ENCODE measurements around the gene GKAP1. TPM values are rescaled to one million over a fixed set of nuclear protein-coding genes. Genes with fewer than 3 reads are reported as not detected.
"Not testable (repeated sequence)": the region's sequence is repeated elsewhere in the genome, so short reads cannot be mapped to it uniquely, and the experiment has no call there.

Gene GKAP1
- total and polyA plus RNA-seq, 7 donors = 3.2 to 23.9 (median 18.5) TPM

DNA sequence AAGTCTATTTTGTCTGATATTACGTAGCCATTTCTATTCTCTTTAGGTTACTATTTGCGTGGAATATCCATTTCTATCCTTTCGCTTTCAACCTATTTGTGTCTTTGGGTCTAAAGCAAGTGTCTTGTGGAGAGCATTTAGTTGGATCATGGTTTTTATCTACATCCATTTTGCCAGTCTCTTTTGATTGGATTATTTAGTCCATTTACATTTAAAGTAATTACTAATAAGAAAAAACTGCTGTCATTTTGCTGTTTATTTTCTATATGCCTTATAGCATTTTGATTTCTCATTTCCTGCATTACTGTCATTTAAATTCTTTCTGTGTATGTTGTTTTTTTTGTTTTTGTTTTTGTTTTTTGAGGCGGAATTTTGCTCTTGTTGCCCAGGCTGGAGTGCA lies 83.8 kb downstream of the GKAP1 start:
- Histone ChIP-seq H3K27ac (no peak overlapping the region), H3K36me3 (peaks cover 0 to 17% (median 0%) of the 10 kb centered on the region in 4 donors), H3K27me3 (no peaks in the 10 kb centered on the region), H3K9me3 (no peaks in the 10 kb centered on the region), H3K4me1 (no peaks in the 10 kb centered on the region), H3K4me3 (no peak overlapping the region)
- 93 to 96% methylated on average over 4 of the region's 4 CpGs for WGBS, 2 donors
- intact Hi-C loops (cut with DNase I) = no loop called here
- TF ChIP-seq POLR2AphosphoS5 (IDR thresholded peaks at IDR 0.05) (no peak), POLR2A (IDR thresholded peaks at IDR 0.05) (no peak), EP300 (IDR thresholded peaks at IDR 0.05) (no peak)
- TF ChIP-seq, protein P1, sequence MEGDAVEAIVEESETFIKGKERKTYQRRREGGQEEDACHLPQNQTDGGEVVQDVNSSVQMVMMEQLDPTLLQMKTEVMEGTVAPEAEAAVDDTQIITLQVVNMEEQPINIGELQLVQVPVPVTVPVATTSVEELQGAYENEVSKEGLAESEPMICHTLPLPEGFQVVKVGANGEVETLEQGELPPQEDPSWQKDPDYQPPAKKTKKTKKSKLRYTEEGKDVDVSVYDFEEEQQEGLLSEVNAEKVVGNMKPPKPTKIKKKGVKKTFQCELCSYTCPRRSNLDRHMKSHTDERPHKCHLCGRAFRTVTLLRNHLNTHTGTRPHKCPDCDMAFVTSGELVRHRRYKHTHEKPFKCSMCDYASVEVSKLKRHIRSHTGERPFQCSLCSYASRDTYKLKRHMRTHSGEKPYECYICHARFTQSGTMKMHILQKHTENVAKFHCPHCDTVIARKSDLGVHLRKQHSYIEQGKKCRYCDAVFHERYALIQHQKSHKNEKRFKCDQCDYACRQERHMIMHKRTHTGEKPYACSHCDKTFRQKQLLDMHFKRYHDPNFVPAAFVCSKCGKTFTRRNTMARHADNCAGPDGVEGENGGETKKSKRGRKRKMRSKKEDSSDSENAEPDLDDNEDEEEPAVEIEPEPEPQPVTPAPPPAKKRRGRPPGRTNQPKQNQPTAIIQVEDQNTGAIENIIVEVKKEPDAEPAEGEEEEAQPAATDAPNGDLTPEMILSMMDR (IDR thresholded peaks at IDR 0.05) = no peak
- no peak for DNase-seq

DNA sequence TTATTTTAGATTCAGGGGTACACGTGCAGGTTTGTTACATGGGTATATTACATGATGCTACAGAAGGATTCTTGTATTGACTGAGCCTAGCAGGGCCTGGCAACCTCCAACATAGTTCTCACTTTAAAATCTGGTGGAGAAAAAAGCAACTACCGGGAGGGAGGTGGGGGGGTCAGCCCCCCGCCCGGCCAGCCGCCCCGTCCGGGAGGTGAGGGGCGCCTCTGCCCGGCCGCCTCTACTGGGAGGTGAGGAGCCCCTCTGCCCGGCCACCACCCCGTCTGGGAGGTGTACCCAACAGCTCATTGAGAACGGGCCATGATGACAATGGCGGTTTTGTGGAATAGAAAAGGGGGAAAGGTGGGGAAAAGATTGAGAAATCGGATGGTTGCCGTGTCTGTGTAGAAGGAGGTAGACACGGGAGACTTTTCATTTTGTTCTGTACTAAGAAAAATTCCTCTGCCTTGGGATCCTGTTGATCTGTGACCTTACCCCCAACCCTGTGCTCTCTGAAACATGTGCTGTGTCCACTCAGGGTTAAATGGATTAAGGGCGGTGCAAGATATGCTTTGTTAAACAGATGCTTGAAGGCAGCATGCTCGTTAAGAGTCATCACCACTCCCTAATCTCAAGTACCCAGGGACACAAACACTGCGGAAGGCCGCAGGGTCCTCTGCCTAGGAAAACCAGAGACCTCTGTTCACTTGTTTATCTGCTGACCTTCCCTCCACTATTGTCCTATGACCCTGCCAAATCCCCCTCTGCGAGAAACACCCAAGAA lies 88.8 kb downstream of the GKAP1 start:
- H3K27ac ChIP-seq; intact Hi-C loops (cut with DNase I); H3K36me3 ChIP-seq; H3K4me3 ChIP-seq; H3K9me3 ChIP-seq; H3K4me1 ChIP-seq; H3K27me3 ChIP-seq; DNase-seq: not testable (repeated sequence)
- 92 to 97% methylated on average over 17 to 18 of the region's 22 CpGs for WGBS, 2 donors

DNA sequence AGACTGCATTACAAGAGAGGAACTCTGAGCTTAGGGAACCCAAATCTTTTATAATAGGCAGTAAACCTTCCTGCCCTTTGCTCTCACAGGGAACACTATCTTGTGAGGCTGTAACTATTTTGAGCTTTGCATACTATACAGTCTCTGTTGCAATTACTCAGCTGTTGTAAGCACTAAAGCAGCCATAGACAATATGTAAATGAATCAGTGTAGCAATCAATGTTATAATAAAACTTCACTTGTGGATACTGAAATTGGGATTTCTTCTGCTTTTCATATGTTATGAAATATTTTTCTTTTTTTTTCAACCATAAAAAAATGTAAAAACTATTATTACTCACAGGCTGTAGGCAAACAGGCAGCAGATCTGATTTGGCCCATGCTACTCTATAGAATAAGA lies 93.1 kb downstream of the GKAP1 start:
- intact Hi-C loops (cut with DNase I) = no loop called here
- no peaks in the 10 kb centered on the region for H3K27me3 ChIP-seq
- H3K4me1 ChIP-seq = no peaks in the 10 kb centered on the region
- H3K9me3 ChIP-seq = peaks cover 0 to 4% (median 0%) of the 10 kb centered on the region in 4 donors
- no peak overlapping the region for H3K27ac ChIP-seq
- TF ChIP-seq POLR2AphosphoS5 (IDR thresholded peaks at IDR 0.05) (no peak), EP300 (IDR thresholded peaks at IDR 0.05) (no peak), POLR2A (IDR thresholded peaks at IDR 0.05) (no peak)
- TF ChIP-seq, protein P1 (IDR thresholded peaks at IDR 0.05) = no peak
- H3K4me3 ChIP-seq = no peak overlapping the region
- DNase-seq = no peak
- no peaks in the 10 kb centered on the region for H3K36me3 ChIP-seq

DNA sequence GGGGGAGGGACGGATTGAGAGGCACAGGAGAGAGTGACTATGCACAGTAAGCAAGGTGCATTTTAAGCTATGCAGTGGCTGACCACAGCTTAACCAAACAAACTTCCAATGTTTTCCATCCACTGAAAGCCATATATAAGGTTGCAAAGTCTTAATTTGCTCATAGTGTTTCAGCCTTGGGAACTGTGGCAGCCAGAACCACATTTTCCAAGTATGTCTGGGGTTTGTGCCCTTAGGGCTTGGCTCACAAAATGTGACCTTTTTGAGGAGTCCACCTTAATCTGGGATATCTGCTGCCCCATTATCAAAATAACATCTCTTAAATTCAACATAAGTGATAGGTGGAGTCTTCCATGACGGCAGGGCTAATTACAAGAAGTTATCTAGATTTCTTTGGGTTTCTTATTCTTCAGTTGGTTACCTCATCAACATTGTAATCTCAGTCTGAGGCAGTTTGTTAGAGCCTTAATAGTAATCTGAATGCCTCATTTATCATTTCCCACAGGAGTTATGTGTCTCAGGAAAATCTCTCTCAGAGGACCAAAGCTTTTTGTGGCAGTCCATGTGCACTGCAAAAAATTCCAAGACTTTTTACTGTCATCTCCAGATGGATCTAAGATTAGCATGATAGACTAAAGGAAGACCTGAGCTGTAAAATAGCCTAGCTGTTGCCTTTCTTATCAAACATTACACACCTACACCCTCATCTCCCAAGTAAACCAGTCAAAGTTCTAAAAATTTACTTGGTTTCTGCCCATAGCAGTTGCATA lies 94.7 kb downstream of the GKAP1 start:
- Histone ChIP-seq H3K9me3 (peaks cover 0 to 4% (median 0%) of the 10 kb centered on the region in 4 donors), H3K4me3 (no peak overlapping the region), H3K4me1 (no peaks in the 10 kb centered on the region), H3K36me3 (no peaks in the 10 kb centered on the region), H3K27me3 (no peaks in the 10 kb centered on the region), H3K27ac (no peak overlapping the region)
- intact Hi-C loops (cut with DNase I) = no loop called here
- no peak for TF ChIP-seq POLR2AphosphoS5 (IDR thresholded peaks at IDR 0.05)
- TF ChIP-seq POLR2A (IDR thresholded peaks at IDR 0.05) = no peak
- TF ChIP-seq, protein P1 (IDR thresholded peaks at IDR 0.05) = no peak
- no peak for TF ChIP-seq EP300 (IDR thresholded peaks at IDR 0.05)
- no peak for DNase-seq
- 82 to 88% methylated on average over 2 of the region's 2 CpGs for WGBS, 2 donors

DNA sequence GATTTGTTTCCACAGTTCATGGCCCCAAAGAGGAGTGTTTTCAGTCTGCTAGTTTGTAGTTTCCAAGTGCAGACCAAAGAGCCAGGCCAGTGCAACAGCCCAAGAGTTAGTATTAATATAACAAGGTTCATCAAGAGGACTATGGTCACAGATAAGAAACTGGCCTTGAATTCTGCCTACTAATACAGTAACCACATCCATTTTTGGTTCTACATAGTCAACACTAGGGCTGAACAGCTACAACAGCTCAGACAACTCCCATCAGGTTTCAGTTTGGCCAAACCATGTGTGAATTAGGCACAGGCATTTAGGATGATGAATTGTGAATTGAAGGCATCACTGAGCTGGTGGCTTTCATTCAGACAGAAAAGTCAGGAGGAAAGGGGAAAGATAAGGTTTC lies 96.1 kb downstream of the GKAP1 start:
- intact Hi-C loops (cut with DNase I) = no loop called here
- Histone ChIP-seq H3K4me3 (no peak overlapping the region), H3K36me3 (no peaks in the 10 kb centered on the region), H3K27ac (no peak overlapping the region), H3K27me3 (no peaks in the 10 kb centered on the region), H3K4me1 (no peaks in the 10 kb centered on the region), H3K9me3 (peaks cover 0 to 4% (median 0%) of the 10 kb centered on the region in 4 donors)
- DNase-seq = no peak
- TF ChIP-seq, protein P1 (IDR thresholded peaks at IDR 0.05) = no peak
- TF ChIP-seq POLR2AphosphoS5 (IDR thresholded peaks at IDR 0.05) (no peak), EP300 (IDR thresholded peaks at IDR 0.05) (no peak), POLR2A (IDR thresholded peaks at IDR 0.05) (no peak)

Data from sigmoid colon (tissue), 7 donors.